GM19395 (cell line): ENCODE results near the gene HTD2.
"Not testable (repeated sequence)": the region's sequence is repeated elsewhere in the genome, so short reads cannot be mapped to it uniquely, and the experiment has no call there.

ENCODE experiments used
- ATAC-seq: cut with Tn5 transposase; IDR thresholded peaks from one replicate; pipeline ENCODE4 v1.9.1; 2021; ENCODE audit warnings: mild to moderate bottlenecking, moderate library complexity; ENCODE audit not compliant: unreplicated experiment

Gene HTD2

GRCh38 chr3:58305882-58306711, at the start of gene HTD2, which contains the start of gene RPP14:
Gene HTD2, plus strand, starts transcription at chr3:58306520. Its CDS starts 11,094 bp downstream, at chr3:58317614.
Gene RPP14, plus strand, starts transcription at chr3:58306245. Its CDS starts 4,085 bp downstream, at chr3:58310330.
- peak; percentile 91 for ATAC-seq

- no peak for ATAC-seq
Measured at GRCh38 chr3:58258392-58259055, 47.8 kb upstream of the HTD2 start.

- no peak for ATAC-seq
Measured at GRCh38 chr3:58260261-58260731, 46.0 kb upstream of the HTD2 start.

- no peak for ATAC-seq
Measured at GRCh38 chr3:58260733-58261132, 45.6 kb upstream of the HTD2 start.

- ATAC-seq, result peak; percentile 77
Measured at GRCh38 chr3:58261954-58262666, 44.2 kb upstream of the HTD2 start.

- ATAC-seq, result no peak
Measured at GRCh38 chr3:58266577-58266976, 39.7 kb upstream of the HTD2 start.

GRCh38 chr3:58267543-58267942, 38.8 kb upstream of the HTD2 start:
- ATAC-seq, result not testable (repeated sequence)

- no peak for ATAC-seq
Measured at GRCh38 chr3:58269356-58269755, 37.0 kb upstream of the HTD2 start.

GRCh38 chr3:58270485-58270884, 35.8 kb upstream of the HTD2 start:
- no peak for ATAC-seq

- ATAC-seq, result no peak
Measured at GRCh38 chr3:58271901-58272501, 34.3 kb upstream of the HTD2 start.

- no peak for ATAC-seq
Measured at GRCh38 chr3:58272891-58273290, 33.4 kb upstream of the HTD2 start.

- ATAC-seq, result not testable (repeated sequence)
Measured at GRCh38 chr3:58273362-58273761, 33.0 kb upstream of the HTD2 start.

- ATAC-seq, result no peak
Measured at GRCh38 chr3:58274027-58274614, 32.2 kb upstream of the HTD2 start.

GRCh38 chr3:58281069-58281468, 25.3 kb upstream of the HTD2 start:
- no peak for ATAC-seq

- ATAC-seq, result no peak
Measured at GRCh38 chr3:58285334-58285733, 21.0 kb upstream of the HTD2 start.

- ATAC-seq, result no peak
Measured at GRCh38 chr3:58287354-58287753, 19.0 kb upstream of the HTD2 start.

GRCh38 chr3:58288011-58288728, 18.1 kb upstream of the HTD2 start:
- no peak for ATAC-seq

- ATAC-seq, result not testable (repeated sequence)
Measured at GRCh38 chr3:58288964-58289613, 17.2 kb upstream of the HTD2 start.

- not testable (repeated sequence) for ATAC-seq
Measured at GRCh38 chr3:58290446-58290845, 15.9 kb upstream of the HTD2 start.
